Fibroblast of lung (primary cell): ENCODE data around the gene A1BG. TPM values are rescaled to one million over a fixed set of nuclear protein-coding genes. Genes with fewer than 3 reads are reported as not detected.
A peak's percentile ranks its signal among the peaks of the same experiment; 100 is the strongest.

ENCODE experiments used
- DNase-seq, 2 donors: peaks; one replicate each; pipeline versions ENCODE4 v3.0.0 to v3.0.0-alpha.2; 2010; ENCODE audit warnings: low read depth in 2 of 2
- H2AFZ ChIP-seq: 2 replicates; pipeline ENCODE4 v1.5.1; 2012; ENCODE audit warnings: low read length, control low read depth, inconsistent platforms
- H3K27ac ChIP-seq: 2 replicates; pipeline ENCODE4 v1.5.1; 2011; ENCODE audit warnings: low read length, control low read depth; ENCODE audit not compliant: insufficient read depth
- H3K27me3 ChIP-seq: 2 replicates; pipeline ENCODE4 v1.5.1; 2011; ENCODE audit warnings: mild to moderate bottlenecking, low read length; ENCODE audit not compliant: control insufficient read depth, insufficient read depth
- H3K36me3 ChIP-seq: 2 replicates; pipeline ENCODE4 v1.5.1; 2011; ENCODE audit warnings: low read length; ENCODE audit not compliant: control insufficient read depth, insufficient read depth
- H3K4me1 ChIP-seq: 2 replicates; pipeline ENCODE4 v1.5.1; 2011; ENCODE audit warnings: low read length; ENCODE audit not compliant: control insufficient read depth, insufficient read depth; ENCODE audit errors: extremely low read depth
- H3K4me2 ChIP-seq: 2 replicates; pipeline ENCODE4 v1.5.1; 2011; ENCODE audit warnings: low read length, control low read depth; ENCODE audit not compliant: insufficient read depth; ENCODE audit errors: extremely low read depth
- H3K4me3 ChIP-seq, 4 experiments: fragments of 200-600 bp in 1 of 4; sonication (generic) in 1 of 4; replicated peaks in 1 of 4; 2 replicates each; pipeline ENCODE4 v1.5.1; 2011 to 2016; ENCODE audit warnings: low read length in 4 of 4, low read depth in 3 of 4, mild to moderate bottlenecking in 3 of 4, control low read depth in 2 of 4, inconsistent platforms in 1 of 4, mixed read lengths in 1 of 4; ENCODE audit not compliant: insufficient read depth in 1 of 4; ENCODE audit errors: control extremely low read depth in 1 of 4
- H3K79me2 ChIP-seq: 2 replicates; pipeline ENCODE4 v1.5.1; 2012; ENCODE audit warnings: mild to moderate bottlenecking, low read length, inconsistent platforms; ENCODE audit not compliant: control insufficient read depth, insufficient read depth
- H3K9ac ChIP-seq: 2 replicates; pipeline ENCODE4 v1.5.1; 2011; ENCODE audit warnings: mild to moderate bottlenecking, low read length, control low read depth; ENCODE audit not compliant: insufficient read depth
- H3K9me3 ChIP-seq: 2 replicates; pipeline ENCODE4 v1.5.1; 2012; ENCODE audit warnings: low read depth, low read length; ENCODE audit not compliant: control insufficient read depth, insufficient read depth
- H4K20me1 ChIP-seq: 2 replicates; pipeline ENCODE4 v1.5.1; 2011; ENCODE audit warnings: low read length; ENCODE audit not compliant: control insufficient read depth, insufficient read depth; ENCODE audit errors: extremely low read depth
- EZH2 ChIP-seq: IDR thresholded peaks from 2 replicates; pipeline ENCODE4 v1.5.1; 2012; ENCODE audit warnings: low read length, control low read depth, mild to moderate bottlenecking; ENCODE audit errors: missing control alignments
- polyA plus RNA-seq, 2 donors: library from polyadenylated mRNA; depleted of rRNA in 1 of 2; stranded (reverse) in 1 of 2; unstranded in 1 of 2; fragments of >200 nt; gene quantifications; 2 replicates each; pipeline ENCODE4 v1.2.1, GENCODE V29; 2011 to 2012; ENCODE audit warnings: missing spikeins in 1 of 2
- total RNA-seq: library from RNA; depleted of rRNA; stranded (reverse); fragments of >200 nt; gene quantifications from 2 replicates; pipeline ENCODE4 v1.2.1, GENCODE V29; 2014
- TF ChIP-seq, protein P1 (sequence below), 2 donors: IDR thresholded peaks in 1 of 2; conservative IDR thresholded peaks in 1 of 2; 1 replicate in 1 of 2; 2 replicates in 1 of 2; pipeline ENCODE4 v1.5.1; 2011 to 2012; ENCODE audit warnings: low read length in 2 of 2, control low read depth in 1 of 2, inconsistent platforms in 1 of 2, low read depth in 1 of 2, mild to moderate bottlenecking in 1 of 2

The A1BG gene
- total and polyA plus RNA-seq, 2 donors (not counting 1 experiment from before 2014, with no cell fraction given): 8.3 to 12.6 TPM

DNA sequence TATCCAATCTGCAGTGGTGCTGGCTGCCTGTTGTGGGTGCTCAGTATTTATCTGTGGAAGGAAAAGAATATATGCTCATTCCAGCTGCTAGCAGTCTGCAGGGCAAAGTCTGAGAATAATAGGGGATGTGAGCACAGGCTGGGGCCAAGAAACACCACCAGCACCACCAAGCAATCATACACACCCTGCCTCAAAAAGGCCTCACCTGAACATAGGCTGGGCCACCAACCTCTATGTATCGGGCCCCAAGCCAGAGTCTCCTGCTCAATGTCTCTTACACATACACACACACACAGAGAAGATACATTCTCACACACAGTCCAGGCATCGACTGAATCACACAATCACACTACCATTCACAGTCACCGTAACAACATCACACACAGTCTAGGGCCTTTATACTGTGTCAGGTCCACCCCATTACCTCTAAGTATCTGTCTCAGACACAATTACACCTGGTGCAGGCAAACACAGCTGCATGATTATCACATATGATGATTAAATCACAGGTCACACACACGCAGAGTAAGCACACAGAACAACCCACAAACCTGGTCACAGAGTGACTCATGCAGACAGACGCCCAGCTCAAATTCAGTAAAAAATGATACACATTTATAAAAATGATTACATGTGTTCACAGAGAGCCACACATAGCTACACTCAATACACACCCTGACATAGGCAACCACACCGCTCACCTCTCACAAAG lies 27.8 kb downstream of the A1BG start:
- H3K4me3 ChIP-seq: peak overlapping the region; percentile 92 to 99 (median 96)
- no peak overlapping the region for H3K9ac ChIP-seq
- H3K4me1 ChIP-seq: peaks cover 8% of the 10 kb centered on the region
- H4K20me1 ChIP-seq: no peaks in the 10 kb centered on the region
- H3K36me3 ChIP-seq: no peaks in the 10 kb centered on the region
- peak in 1 of 2 donors; percentile 42 for DNase-seq
- peak overlapping the region; percentile 76 for H3K4me2 ChIP-seq
- no peak overlapping the region for H2AFZ ChIP-seq
- TF ChIP-seq, protein P1, sequence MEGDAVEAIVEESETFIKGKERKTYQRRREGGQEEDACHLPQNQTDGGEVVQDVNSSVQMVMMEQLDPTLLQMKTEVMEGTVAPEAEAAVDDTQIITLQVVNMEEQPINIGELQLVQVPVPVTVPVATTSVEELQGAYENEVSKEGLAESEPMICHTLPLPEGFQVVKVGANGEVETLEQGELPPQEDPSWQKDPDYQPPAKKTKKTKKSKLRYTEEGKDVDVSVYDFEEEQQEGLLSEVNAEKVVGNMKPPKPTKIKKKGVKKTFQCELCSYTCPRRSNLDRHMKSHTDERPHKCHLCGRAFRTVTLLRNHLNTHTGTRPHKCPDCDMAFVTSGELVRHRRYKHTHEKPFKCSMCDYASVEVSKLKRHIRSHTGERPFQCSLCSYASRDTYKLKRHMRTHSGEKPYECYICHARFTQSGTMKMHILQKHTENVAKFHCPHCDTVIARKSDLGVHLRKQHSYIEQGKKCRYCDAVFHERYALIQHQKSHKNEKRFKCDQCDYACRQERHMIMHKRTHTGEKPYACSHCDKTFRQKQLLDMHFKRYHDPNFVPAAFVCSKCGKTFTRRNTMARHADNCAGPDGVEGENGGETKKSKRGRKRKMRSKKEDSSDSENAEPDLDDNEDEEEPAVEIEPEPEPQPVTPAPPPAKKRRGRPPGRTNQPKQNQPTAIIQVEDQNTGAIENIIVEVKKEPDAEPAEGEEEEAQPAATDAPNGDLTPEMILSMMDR (conservative IDR thresholded peaks at IDR 0.05 in 1 of 2, IDR thresholded peaks at IDR 0.05 in 1 of 2; ENCODE audit: low read depth in 1 of 2, low read length in 2 of 2): no peak
- TF ChIP-seq EZH2: no peak
- peaks cover 29% of the 10 kb centered on the region for H3K79me2 ChIP-seq
- H3K9me3 ChIP-seq: no peaks in the 10 kb centered on the region
- peak overlapping the region; percentile 96 for H3K27ac ChIP-seq
- no peaks in the 10 kb centered on the region for H3K27me3 ChIP-seq

DNA sequence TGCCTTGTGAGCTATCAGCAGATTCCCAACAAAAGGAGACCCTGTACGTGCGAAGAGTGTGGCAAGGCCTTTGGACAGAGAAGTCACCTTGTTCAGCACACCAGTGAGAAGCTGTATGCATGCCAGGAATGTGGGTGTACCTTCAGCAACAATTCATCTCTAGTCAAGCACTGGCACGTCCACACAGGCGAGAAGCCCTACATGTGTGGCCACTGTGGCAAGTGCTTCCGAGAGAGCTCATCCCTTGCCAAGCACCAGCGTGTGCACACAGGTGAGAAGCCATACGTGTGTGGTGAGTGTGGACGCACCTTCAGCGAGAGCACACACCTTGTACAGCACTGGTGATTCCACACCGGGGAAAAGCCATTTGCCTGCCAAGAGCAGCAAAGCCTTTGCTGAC lies 34.1 kb downstream of the A1BG start:
- Histone ChIP-seq H3K4me1 (no peaks in the 10 kb centered on the region), H2AFZ (no peak overlapping the region), H3K9ac (no peak overlapping the region), H3K4me2 (no peak overlapping the region), H3K79me2 (no peaks in the 10 kb centered on the region), H3K27ac (no peak overlapping the region), H3K27me3 (no peaks in the 10 kb centered on the region), H4K20me1 (no peaks in the 10 kb centered on the region), H3K4me3 (no peak overlapping the region), H3K9me3 (no peaks in the 10 kb centered on the region), H3K36me3 (peaks cover 8% of the 10 kb centered on the region)
- no peak for DNase-seq
- TF ChIP-seq EZH2: no peak
- TF ChIP-seq, protein P1 (conservative IDR thresholded peaks at IDR 0.05 in 1 of 2, IDR thresholded peaks at IDR 0.05 in 1 of 2; ENCODE audit: low read depth in 1 of 2, low read length in 2 of 2): no peak

DNA sequence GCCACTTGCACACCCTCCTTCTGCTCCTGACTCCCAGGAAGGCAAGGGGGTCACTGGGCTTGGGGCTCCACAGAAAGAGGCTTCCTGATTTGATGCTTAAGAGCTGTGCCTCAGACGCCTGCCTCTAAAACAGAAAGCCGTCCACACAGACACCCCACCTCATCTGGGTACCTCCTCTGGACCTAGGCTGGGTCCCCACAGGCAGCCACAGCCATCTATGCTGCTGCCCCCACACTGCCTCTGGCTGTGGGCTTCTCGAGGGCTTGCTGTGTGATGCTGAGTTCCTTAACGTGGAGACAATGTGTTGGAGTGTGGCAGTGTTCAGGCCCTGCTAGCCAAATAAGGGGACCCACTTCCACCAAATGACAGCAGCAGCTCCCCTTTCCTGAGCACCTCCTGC lies 35.0 kb downstream of the A1BG start:
- DNase-seq: no peak
- Histone ChIP-seq H3K9ac (no peak overlapping the region), H4K20me1 (no peaks in the 10 kb centered on the region), H3K4me1 (no peaks in the 10 kb centered on the region), H3K4me3 (no peak overlapping the region), H3K4me2 (no peak overlapping the region), H3K79me2 (no peaks in the 10 kb centered on the region), H3K27me3 (no peaks in the 10 kb centered on the region), H3K9me3 (no peaks in the 10 kb centered on the region), H2AFZ (no peak overlapping the region), H3K27ac (no peak overlapping the region), H3K36me3 (peaks cover 8% of the 10 kb centered on the region)
- TF ChIP-seq, protein P1 (conservative IDR thresholded peaks at IDR 0.05 in 1 of 2, IDR thresholded peaks at IDR 0.05 in 1 of 2; ENCODE audit: low read depth in 1 of 2, low read length in 2 of 2): no peak
- no peak for TF ChIP-seq EZH2
